NK-92 treated with Interleukin-12 subunit alpha and Interleukin-12 subunit beta, amount 100 ng/mL, for 24 hours (cell line): ENCODE results near the gene URAD.
"Not testable (repeated sequence)": the region's sequence is repeated elsewhere in the genome, so short reads cannot be mapped to it uniquely, and the experiment has no call there.

Experiments used
- DNase-seq: peaks from one replicate; lab custom pipeline; 2025; lab: John Stamatoyannopoulos, UW

The URAD gene

DNA sequence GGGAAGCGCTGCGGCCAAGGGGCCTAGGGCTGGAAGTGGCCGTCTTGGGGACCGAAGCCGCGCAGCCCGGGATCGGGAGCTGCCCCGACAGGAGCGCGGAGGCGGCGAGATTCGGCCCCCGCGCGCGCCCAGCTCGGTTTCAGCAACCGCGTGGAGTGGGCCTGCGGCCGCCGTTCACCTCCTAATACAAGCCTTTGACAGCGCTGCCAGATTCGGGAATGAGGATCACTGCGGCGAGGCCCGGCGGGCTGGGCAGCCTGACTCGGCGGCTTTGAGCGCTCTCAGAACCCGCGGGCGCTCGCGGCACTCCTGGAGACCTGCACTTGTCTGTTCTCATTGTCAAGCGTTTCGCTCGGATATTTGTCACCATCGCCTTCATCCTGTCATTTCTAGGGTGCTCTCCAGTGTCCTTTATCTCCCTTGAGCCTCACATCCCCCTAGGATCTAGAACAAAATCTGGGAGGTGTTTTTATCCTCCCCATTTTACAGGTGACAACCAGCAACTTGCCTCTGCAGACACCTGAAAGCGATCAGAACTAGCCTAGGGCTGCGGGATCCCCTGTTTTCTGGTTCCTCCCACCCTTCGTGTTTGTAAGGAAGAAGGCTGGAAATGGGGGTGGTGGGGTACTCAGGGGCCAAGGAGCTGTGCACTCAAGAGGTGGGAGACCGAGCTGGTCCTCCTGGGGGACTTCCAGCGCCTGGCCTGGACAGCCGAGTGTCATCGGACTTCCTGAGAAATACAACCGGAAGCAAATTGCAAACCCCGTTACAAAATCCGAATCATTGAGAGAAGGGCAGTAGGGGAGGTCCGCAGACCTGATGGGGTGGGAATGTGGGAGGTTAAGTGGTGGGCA lies 17.9 kb downstream of the URAD start:
- DNase-seq = no peak

DNA sequence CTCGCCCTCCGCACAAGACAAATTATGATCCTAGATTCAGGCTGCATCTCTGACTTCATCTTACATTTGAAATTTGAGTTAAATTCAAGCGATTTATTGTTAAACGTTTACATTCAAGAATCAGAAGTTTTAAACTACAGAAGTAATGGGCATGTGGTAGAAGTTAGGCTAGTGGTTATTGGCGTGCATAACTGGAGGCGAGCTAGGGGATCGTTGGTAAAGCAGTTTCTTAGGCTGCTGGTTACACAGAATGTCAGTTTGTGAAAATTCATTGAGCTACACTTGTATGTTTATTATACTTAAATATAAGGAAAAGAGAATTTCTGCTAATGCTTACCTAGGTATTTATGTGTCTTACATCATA lies 18.6 kb downstream of the URAD start:
- DNase-seq = no peak

DNA sequence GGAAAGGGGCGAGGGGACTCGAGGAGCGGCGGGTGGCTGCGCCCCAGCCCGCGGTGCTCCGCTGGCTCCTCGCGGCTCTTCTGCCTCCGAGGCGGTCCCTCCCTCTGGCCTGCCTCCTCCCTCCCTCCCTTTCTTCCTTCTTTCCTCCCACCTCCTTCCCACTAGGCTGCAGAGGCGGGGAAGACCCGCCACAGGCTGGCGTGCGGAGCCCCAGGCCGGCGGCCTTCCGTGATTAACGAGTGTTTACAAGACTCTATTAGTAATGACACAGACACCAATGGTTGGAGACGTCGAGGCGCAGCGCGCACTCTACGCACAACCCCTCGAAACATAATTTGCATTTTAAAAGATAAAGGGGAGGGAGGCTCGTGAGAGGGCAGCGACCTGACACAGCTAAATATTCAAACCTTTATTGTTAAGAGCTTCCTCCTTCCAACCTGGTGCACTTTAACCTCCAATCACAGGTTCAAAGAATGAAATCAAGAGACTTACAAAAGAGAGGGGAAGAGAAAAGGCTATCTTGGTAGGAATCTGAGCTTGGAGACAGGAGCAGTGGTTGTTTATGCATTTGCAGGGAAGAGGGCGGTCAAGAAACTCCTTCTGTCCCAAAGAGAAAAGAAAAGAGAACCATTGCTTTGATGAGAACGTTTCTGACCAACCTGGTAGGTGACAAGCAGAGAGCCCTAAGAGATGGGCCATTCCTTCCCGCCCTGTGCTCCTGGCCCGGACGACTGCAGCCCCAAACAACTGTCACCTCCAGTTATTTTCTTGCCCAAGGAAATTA lies 19.2 kb downstream of the URAD start, which contains the start of gene CDX2:
TSS of gene CDX2 (minus strand) at position 234 of the 784 bp plus-strand sequence. CDS start 309 bp downstream, outside the sequence.
- DNase-seq = no peak

DNA sequence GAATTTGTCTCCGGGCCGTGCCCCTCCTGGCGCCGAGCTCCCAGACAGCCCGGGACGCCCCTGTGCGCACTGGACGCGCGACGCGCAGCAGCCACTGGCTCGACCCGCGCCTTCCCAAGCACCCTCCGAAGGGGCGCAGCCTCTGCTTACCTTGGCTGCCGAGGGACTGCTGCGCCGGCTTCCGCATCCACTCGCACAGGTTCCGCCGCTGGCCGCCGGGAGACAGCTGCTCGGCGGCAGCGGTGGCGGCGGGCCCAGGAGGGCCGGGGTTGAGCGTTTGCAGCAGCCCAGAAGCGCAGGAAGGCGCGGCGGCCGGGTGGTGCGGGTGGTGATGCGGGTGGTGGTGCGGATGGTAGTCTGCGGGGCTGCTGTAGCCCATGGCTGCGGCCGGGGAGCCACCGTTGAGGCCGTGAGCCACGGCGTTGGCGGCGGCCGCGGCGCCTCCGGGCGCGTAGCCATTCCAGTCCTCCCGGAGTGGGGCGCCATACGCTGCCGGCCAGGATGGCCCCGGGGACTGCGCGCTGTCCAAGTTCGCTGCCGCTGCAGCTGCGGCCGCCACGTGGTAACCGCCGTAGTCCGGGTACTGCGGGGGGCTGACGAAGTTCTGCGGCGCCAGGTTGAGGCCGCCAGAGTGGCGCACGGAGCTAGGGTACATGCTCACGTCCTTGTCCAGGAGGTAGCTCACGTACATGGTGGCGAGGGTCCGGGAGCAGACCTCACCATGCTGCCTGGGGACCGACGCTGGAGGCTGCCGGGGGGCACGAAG lies 20.0 kb downstream of the URAD start:
- no peak for DNase-seq

DNA sequence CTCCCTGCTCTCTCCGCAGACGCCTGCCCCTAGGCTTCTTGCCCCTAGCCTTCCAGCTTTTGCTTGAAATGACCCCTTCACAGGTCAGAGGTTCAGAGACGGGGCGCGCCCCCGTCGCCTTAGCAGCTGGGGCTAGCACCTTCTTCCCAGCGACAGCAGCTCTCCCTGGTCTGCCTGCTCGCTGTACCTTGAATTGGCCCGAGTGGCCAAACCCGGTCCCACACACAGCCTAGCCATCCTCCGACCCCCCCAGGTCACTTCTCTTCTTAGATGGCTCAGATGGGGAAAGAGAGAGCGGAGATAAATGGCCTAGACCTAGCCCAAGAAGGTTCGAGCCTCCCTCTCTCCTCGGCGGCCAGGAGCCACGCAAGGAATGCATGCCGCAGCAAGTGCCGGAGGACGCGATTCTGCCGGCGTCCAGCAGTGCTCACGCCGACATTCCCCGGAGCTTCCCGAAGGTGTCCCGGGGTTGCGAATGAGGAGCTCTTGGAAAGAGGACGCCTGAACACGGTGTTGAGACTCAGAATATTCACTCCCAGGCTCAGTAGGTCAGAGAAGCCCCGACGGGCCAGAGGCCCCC lies 20.7 kb downstream of the URAD start:
- DNase-seq = no peak

DNA sequence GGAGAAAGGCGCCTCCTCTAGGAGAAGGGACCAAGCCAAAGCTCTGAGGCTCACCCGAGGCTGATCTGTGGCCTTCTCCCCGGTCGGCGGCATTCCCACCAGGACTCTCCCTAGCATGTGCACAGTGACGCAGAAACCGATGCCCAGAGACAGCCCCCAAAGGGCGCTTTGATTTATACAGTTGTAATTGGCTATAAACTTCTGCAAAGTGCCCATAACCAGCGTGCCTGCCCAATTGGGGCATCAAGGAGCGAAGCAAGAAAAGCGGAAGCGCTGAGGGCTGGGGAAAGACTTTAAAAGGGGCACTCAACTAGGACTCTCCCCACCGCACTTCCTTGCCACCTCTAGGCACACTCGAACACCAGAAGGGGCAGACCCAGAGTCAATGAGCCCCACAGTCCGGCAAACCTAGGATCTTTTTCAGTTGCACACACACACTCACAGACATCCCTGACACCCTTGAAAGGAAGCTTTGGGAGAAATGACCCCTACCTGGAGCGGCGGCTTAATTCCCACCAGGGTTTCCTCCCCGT lies 21.2 kb downstream of the URAD start:
- DNase-seq = no peak

DNA sequence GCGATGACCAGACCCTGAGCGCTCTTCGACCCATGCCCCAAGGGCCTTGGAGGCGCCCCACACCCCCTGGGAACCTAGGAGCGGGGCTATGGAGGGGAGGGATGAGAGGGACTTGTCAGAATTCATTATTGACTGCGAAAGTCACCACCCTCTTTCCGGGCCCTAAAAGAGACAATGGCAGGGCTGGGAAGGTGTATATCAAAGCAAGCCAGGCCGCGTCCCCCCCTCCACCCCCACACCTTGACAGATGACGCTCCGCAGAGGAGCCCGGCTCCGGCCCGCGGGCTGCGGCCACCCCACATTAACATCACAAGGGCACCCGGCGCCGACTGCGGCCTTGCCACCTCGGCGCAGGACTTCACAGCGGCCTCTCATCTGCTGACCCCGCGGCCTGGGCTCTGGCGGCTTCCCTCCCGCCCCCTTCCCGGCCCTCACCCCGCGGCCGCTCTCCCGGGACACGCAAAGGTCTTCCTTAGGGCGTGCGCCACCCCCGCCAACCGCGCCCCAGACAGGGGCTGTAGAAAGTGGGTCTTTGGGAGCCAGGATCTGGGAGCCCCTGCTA lies 21.8 kb downstream of the URAD start:
- DNase-seq = no peak

DNA sequence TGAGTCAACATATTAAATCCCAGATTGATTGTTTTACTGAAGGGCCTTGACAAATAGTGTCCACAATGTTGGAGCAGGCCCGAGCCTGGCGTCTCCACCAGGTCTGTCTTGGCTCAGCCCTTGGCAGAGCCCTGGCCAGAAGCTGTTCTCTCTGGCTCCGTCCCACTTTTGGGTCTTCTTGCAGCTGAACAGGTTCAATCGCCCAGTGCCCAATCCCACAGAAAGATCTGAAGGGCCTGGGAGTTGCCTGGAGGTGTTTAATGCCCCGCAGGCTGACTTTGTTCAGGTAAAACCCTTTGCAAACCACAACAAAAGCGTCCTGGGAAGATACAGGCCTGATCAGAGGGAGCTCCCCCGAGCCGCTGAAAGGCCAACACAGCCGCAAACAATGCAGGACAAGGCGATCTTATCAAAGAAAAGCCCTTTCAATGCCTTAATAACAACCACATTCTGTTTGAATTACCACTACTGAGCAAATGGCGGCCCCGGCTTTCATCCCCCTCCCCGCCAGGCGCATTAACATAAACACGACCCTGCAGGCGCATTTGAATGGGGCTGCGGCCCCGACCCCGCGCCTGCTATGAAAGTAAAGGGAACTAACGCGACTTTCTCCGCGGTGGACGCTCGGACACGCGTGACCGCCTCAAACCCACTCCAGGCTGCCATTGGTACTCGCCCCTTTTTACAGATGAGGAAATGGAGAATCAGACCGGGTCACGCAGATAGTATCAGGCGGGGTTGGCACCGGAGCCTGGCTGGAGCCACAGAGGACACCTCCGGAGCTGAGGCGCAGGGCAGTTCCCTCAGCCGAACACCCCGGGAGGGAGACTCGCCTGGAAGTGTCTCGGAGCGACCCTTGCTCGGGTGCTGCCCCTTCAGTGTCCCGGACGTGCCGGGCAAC lies 22.5 kb downstream of the URAD start:
- DNase-seq = no peak

DNA sequence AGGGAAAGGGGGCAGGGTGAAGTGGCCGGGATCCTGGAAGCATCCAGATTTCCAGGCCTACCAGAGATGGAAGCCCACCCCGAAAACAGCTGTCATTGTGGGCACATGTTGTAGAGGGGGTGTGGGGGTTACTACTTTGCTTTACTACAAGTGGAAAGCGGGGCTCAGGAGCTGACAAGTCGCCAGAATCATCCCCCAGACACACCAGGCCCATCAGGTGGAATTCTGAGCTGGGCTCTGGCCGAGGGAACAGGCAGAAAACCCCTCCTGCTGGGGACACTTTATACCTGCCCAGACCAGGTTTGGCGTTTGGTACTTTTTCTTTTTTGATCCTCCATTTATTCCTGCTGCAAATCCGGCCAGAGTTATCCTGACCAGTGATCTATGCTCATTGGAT lies 23.2 kb downstream of the URAD start:
- no peak for DNase-seq

DNA sequence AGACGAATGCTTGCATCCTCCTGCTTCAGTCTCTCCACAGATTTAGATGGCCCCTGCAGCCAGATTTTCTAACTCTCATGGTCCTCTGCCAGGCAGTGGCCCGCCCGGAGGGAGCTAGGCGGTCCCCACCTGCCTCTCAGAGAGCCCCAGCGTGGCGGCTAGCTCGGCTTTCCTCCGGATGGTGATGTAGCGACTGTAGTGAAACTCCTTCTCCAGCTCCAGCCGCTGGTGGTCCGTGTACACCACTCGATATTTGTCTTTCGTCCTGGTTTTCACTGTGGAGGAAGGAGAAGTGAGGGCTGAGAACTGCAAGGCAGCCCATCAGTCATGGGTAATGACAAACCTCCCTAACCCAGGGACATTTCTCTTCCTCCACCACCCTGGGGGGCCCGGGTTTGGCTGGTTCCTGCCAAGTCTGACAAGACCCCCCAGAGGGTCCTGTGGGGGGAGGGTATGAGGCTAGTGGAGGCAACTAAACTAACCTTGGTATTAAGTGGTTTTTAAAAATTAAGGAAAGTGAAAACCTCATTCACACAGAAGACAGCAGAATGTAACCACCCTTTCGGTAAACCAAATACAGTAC lies 23.7 kb downstream of the URAD start:
- DNase-seq = no peak

DNA sequence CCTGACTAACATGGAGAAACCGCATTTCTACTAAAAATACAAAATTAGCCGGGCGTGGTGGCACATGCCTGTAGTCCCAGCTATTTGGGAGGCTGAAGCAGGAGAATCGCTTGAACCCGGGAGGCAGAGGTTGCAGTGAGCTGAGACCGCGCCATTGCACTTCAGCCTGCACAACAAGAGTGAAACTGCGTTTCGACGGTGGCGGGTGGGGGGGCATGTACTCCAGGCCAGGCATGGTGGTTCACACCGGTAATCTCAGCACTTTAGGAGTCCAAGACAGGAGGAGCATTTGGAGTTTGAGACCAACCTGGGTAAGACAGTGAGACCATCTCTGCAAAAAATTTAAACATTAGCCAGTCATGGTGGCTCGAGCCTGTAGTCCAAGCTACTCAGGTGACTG lies 24.3 kb downstream of the URAD start:
- not testable (repeated sequence) for DNase-seq

DNA sequence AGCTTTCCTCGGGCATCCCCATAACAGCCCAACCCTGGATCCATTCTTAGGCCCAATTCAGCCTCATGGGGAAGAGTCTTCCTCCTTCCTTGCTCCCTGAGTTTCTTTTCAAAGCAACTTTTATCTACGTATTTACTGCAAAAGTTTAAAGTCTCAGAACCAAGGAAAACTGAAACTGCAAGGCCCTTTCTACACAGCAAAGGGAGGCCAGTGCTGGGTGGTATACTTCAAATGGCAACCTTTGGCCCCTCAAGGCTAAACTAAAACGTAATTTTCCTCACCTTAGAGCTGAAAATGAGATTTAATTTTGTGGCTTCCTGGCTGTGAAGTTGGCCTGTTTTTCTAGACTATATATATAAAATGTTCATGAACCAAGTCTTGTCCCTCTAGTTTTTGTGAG lies 25.0 kb downstream of the URAD start:
- DNase-seq = no peak

DNA sequence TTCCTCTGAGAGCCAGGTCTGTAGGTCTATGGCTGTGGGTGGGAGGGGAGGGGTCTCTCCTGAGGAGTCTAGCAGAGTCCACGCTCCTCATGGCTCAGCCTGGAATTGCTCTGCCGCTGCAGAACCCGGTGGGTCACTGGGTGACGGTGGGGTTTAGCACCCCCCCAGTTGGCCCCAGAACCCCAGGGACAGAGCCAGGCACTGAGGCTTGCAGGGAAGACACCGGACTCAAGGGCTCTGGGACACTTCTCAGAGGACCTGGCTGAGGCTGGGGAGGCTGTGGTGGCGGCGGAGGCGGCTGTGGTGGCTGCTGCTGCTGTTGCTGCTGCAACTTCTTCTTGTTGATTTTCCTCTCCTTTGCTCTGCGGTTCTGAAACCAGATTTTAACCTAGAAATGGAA lies 25.5 kb downstream of the URAD start:
- DNase-seq = no peak

DNA sequence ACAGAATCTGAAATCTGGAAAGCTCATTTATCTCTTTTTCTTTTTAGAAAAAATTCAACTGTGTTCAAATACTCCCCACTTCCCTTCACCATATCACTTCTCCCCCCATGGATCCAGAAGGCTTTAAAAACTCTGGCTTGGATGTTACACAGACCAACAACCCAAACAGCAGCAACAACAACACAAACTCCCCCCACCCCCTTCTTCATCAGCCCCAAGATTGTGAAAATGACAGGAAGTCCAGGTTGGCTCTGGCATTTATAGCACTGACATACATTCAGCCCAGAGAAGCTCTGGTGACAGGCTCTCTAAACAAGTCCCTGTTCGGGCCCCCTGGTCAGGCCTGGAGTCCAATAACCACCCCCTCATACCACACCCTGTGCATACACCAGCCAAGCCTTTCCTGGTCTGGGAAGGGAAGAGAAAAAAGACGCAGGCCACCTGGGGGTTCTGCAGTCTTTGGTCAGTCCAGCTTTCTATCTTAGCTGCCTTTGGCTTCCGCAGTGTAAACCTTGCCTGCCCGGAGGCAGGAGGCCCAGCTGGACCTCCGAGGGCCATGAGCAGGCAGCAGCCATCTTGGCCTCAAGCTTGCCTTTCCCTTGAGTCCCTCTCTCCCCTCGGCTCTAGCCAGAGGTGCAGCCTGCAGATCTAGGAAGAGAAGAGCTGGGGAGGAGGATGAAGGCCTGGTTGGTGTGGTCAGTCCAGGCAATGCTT lies 26.2 kb downstream of the URAD start:
- no peak for DNase-seq

DNA sequence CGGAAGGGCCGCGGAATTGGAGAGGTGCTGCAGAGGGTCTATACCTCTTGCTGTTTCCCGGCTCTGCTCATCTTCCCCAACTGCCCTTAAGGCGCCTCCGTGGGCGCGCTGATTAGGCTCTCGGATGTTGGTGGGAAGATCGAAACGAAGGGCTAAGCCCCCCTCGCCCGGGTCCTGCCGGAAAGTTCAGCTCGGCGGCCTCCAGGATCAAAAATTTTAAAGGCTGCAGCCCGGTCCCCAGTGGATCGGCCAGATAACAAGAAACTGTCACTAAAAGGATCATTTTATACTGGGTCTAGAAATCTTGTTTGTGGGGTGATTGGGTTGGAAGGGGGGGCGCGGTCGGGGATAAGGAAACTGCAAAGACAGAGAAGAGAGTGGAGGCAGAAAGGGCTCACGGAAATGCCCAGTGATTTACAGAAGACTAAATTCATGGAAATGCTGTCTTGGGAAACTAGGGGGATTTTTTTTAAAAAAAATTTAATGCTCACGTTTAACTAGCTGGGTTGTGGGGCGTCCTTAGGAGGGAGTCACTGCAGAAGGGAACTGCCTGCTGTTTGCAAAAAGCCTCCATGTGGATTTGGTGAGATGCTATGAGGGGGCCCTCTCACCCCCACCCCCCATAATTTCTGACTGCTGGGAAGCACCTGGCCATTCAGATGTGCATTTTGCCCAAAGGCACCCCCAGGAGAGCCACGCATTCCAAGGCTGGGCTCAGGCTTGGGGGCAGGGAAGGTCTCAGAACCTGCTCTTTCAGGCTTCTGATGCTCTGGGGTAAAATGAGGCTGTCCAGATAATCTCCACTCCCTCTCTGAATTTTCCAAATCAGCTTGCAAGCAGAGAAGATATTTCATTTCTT lies 27.0 kb downstream of the URAD start:
- no peak for DNase-seq

DNA sequence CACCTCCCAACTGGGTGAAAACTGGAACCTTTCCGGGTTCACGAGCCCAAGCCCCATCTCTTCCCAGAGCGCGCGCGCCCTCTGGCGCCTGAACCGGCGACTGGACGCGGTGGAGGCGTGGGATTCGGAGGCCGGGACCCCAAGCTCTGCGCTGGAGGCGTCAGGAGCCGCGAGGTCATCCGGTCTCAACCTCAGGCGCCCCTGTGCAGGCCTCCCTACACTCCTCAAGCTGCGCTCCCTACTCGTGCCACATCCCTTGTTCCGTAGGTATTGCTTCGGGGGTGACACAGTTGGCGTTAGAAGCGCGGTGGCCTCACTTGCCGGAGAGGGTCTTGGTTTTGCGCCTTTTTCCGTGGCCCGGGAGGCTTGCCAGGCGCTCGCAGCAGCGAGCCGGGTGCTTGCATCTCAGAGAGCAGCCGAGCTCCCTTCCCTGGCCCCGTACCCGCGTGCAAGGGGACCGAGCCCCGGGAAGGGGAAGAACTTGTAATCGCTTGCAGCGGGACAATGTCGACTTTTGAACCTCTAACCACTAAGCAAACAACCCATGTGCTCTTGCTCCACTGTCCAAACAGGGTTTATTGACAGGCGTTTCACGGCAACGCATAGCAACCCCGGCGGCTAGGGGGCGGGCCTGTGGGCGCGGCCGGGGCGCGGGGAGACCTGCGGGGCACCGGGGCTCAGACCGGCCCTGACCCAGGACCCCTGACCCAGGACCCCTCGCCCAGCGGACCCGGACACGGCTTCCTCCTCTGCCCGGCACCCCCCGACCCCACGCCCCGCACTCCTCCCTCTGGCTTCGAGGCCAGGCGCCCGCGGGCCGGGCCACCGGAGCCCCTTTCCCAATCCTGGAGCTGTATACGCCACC lies 27.9 kb downstream of the URAD start:
- DNase-seq = no peak

DNA sequence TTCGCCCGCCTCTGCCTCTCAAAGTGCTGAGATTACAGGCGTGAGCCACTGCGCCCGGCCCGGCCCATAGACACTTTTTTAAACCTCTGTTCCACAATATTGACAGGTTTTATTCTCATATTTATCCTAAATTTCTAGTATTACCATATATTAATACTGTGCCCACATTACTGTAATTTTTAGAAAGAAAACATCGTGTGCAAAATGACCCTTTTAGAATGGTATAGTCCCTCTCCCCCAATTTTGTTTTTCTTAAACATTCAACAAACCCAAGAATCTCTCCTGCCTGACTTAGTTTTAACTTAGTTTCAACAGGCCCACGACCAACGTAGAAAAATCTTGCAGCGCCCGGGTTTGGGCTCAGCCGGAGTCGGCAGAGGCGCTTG lies 28.5 kb downstream of the URAD start:
- DNase-seq = no peak
